GM12874 (cell line): Measurements from ENCODE around the gene STARD8.

Experiments used
- CTCF ChIP-seq: IDR thresholded peaks from 2 replicates; pipeline ENCODE4 v1.5.1; 2011; ENCODE audit warnings: low read depth, mild to moderate bottlenecking, control low read depth, low read length, moderate library complexity; ENCODE audit not compliant: insufficient read depth

STARD8 gene

DNA sequence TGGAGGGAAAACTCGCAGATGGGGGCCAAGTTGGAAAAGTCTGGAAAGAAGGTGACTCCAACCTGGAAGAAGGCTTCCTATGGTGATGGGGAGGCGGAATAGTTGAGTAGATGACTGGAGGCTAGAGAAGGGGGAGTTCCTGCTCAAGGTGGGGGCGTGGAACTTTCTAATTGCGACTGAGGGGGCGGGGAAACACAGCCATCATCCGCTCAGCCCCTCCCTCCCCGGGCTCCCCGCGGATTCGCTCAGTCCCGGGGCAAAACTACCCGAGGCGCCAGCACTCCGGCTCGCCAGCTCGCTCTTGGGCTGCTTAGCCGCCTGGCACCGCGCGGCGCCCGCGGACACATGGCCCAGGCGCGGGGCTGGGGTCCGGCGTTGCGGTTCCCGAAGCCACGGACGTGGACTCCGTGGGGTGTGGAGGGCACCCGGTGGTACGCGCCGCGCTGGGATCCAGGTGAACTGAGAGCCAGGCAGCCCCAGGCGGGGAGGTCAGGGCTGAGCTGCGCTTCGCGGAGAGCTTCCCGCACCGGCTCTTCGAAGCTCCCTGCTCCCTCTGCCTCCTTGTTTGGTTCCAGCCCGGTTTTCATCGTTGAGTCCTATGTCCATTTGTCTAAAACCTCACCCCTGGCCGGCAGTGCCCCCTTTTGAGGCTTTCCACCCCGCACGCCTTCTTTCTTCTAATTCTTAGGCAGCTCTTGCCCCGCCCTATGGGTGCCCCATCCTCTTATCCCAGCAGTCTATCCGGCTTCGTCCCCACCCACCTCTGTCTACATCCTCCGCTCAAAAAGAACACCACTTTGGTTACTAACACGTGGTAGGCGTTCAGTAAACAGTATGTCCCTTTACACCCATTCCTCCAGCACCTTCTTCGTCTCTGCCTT, 38.9 kb downstream of the STARD8 start:
- TF ChIP-seq CTCF, result no peak

GRCh38 chrX:68690936-68691501, 43.6 kb downstream of the STARD8 start:
- TF ChIP-seq CTCF, result no peak

DNA sequence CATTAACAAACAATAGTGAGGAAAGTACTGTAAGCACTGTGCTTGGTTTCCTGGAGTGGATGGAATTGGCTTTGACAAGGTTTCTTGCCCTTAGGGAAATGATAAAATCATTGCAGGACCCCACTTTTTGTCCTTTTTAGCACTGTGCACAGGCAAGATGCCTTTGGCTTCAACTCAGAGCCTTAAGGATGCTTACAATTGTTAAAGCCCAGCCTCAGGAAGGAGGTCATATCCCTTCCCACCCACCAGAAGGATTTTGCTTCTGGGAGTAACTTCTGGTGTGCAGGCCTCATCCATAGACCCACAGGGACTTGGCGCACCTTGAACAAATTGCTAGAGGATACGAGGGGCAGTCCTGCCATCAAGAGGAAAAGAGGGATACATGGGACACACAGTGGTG, 44.5 kb downstream of the STARD8 start:
- no peak for TF ChIP-seq CTCF

- TF ChIP-seq CTCF, result no peak
Observed at GRCh38 chrX:68692651-68693050, 45.2 kb downstream of the STARD8 start.

DNA sequence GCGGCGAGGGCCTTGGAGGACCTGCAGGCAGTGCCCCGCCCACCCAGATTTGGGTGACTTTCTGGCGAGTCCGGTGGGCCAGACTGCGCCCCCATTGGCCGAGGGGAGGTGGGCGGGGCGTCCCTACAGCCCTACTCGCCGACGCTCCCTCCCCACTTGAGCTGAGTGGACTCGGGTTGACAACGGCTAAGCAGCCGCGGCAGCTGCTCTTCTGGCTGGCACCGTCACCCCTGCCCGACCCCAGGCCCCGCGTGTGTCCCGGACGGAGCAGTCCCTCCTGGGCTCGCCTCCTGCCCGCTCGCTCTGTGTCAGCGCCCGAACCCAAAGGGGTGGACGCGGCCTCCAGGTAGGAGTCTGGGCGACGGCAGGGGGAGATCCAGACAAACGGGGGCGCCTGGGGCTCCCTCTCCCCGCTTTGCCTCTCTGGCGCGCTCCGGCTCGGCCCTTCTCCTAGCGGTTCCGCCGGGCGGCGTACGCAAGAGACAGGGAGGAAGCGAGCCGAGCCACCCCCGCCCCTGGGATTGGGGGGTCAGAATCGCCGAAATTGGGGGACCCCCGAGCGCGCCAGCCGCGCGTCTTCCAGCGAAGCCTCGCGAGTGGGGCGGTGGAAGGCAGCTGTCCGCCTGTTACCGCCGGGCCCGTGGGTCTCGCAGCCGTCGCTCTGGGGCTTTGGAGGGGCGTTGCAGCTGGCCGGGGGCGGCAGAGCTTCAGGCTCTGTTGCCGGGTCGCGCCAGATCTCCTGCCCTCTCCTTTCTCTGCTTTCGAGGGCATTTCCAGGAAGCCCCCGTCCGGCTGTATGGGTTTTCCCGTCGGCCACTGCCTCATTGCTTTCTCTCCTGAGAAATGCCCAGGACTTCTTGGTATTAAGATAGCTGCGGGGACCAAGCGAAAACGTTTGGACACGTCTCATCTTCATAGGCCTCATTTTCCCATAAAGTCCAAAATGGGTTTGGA, 46.3 kb downstream of the STARD8 start:
- TF ChIP-seq CTCF, result no peak

- TF ChIP-seq CTCF, result no peak
Observed at GRCh38 chrX:68694435-68695205, 47.2 kb downstream of the STARD8 start.
